ENCODE measurements around the gene RIBC2.

DNA sequence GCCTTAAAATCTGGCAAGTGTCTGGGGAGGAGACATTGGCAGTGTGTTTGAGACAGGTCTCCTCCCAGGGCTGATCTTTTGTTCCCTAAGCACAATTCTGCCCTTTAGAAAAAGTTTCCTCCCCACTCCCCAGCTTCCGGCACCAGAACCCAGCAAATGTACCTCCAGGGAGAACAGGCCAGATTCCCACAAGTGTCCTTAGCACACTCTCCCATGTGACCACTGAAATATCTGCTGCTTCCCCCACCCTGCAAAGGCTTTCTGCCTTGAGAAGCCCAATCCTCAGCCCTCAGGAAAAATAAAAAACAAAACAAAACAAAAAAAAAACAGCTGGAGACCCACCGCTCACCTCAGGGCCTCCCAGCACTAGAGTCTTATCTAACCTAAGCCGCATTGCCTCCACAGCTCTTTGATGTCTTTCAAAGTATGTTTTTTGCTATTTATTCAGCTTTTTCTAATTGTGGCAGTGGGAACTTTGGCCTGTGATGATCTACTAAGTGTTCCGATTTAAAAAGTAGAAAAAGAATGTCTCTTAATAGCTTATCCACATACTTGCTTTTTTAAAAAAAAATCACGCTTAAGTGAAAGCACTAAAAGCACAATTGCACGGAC, 60.2 kb downstream of the RIBC2 start:
- TF ChIP-seq POLR2AphosphoS5 (IDR thresholded peaks at IDR 0.05) (no peak), POLR2A (IDR thresholded peaks at IDR 0.05; ENCODE audit: low read depth) (no peak)
- TF ChIP-seq, protein P1, sequence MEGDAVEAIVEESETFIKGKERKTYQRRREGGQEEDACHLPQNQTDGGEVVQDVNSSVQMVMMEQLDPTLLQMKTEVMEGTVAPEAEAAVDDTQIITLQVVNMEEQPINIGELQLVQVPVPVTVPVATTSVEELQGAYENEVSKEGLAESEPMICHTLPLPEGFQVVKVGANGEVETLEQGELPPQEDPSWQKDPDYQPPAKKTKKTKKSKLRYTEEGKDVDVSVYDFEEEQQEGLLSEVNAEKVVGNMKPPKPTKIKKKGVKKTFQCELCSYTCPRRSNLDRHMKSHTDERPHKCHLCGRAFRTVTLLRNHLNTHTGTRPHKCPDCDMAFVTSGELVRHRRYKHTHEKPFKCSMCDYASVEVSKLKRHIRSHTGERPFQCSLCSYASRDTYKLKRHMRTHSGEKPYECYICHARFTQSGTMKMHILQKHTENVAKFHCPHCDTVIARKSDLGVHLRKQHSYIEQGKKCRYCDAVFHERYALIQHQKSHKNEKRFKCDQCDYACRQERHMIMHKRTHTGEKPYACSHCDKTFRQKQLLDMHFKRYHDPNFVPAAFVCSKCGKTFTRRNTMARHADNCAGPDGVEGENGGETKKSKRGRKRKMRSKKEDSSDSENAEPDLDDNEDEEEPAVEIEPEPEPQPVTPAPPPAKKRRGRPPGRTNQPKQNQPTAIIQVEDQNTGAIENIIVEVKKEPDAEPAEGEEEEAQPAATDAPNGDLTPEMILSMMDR (IDR thresholded peaks at IDR 0.05): no peak
